Astrocyte (in vitro differentiated cells and primary cell): Measurements from ENCODE around the gene EIF3L.

Source experiments
- EZH2 ChIP-seq: IDR thresholded peaks from 2 replicates; pipeline ENCODE4 v1.6.1; 2012; ENCODE audit warnings: mild to moderate bottlenecking, low read length, inconsistent platforms; ENCODE audit not compliant: insufficient read depth
- TF ChIP-seq, protein P1 (sequence below): IDR thresholded peaks from 2 replicates; pipeline ENCODE4 v1.5.1; 2011; ENCODE audit warnings: low read depth, mild to moderate bottlenecking, inconsistent platforms, low read length, moderate library complexity; ENCODE audit not compliant: insufficient read depth

DNA sequence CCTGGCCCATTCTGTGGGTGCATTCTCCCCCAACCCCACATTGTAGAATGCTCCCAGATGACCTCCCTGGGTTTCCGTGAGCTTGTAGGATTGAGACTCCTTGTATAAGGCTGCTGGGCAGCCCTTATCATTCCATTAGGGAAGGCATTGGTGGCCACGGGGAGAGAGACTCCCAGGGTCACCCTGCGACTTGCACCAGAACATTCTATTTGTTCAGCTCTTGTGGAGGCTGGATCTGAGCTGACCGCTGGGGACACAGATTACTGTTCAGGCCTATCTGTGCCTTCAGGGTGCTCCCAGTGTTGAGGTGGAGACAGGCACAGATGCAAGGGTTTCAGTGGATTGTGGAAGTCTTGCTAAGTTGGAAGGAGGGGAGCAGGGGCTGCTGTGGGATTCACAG is 74.7 kb downstream of the EIF3L start:
- TF ChIP-seq, protein P1, sequence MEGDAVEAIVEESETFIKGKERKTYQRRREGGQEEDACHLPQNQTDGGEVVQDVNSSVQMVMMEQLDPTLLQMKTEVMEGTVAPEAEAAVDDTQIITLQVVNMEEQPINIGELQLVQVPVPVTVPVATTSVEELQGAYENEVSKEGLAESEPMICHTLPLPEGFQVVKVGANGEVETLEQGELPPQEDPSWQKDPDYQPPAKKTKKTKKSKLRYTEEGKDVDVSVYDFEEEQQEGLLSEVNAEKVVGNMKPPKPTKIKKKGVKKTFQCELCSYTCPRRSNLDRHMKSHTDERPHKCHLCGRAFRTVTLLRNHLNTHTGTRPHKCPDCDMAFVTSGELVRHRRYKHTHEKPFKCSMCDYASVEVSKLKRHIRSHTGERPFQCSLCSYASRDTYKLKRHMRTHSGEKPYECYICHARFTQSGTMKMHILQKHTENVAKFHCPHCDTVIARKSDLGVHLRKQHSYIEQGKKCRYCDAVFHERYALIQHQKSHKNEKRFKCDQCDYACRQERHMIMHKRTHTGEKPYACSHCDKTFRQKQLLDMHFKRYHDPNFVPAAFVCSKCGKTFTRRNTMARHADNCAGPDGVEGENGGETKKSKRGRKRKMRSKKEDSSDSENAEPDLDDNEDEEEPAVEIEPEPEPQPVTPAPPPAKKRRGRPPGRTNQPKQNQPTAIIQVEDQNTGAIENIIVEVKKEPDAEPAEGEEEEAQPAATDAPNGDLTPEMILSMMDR, result no peak
- no peak for TF ChIP-seq EZH2
